Gastroesophageal sphincter (tissue), 3 donors: ENCODE data around the gene MR1.

ENCODE experiments used
- CTCF ChIP-seq, 4 experiments: fragments of 200-600 bp in 2 of 4; fragments of 450-650 bp in 2 of 4; sonication (generic) in 1 of 4; IDR thresholded peaks; one replicate each; pipeline ENCODE4 v1.5.1; 2017 to 2019; ENCODE audit warnings: antibody characterized with exemption in 4 of 4, mild to moderate bottlenecking in 2 of 4, moderate library complexity in 2 of 4
- EP300 ChIP-seq: sonication (generic); formaldehyde crosslinking; IDR thresholded peaks from one replicate; pipeline ENCODE4 v1.6.1; 2017; ENCODE audit warnings: antibody characterized with exemption, mild to moderate bottlenecking
- POLR2A ChIP-seq, 2 donors: fragments of 450-650 bp; IDR thresholded peaks; one replicate each; pipeline ENCODE4 v1.6.1; 2017; ENCODE audit warnings: antibody characterized with exemption in 2 of 2, mild to moderate bottlenecking in 2 of 2, moderate library complexity in 1 of 2
- POLR2AphosphoS5 ChIP-seq: sonication (generic); formaldehyde crosslinking; IDR thresholded peaks from one replicate; pipeline ENCODE4 v1.6.1; 2017; ENCODE audit warnings: antibody characterized with exemption

- TF ChIP-seq CTCF (IDR thresholded peaks at IDR 0.05) (no peak), EP300 (no peak), POLR2AphosphoS5 (no peak), POLR2A (IDR thresholded peaks at IDR 0.05) (no peak)
Measured at GRCh38 chr1:181076852-181077251, 43.1 kb downstream of the MR1 start.
